Uterus (tissue), 2 donors: Measurements from ENCODE around the gene SPTAN1.
"Not testable (repeated sequence)": the region's sequence is repeated elsewhere in the genome, so short reads cannot be mapped to it uniquely, and the experiment has no call there.

ENCODE experiments used
- POLR2A ChIP-seq, 2 donors: fragments of 450-650 bp; IDR thresholded peaks; one replicate each; pipeline ENCODE4 v1.6.1; 2016; ENCODE audit warnings: antibody characterized with exemption in 2 of 2, mild to moderate bottlenecking in 1 of 2, moderate library complexity in 1 of 2
- TF ChIP-seq, protein P1 (sequence below), 4 experiments: fragments of 200-600 bp in 2 of 4; fragments of 450-650 bp in 2 of 4; sonication (generic) in 2 of 4; IDR thresholded peaks; one replicate each; pipeline ENCODE4 v1.5.1; 2016 to 2019; ENCODE audit warnings: antibody characterized with exemption in 4 of 4, mild to moderate bottlenecking in 2 of 4, moderate library complexity in 1 of 4

DNA sequence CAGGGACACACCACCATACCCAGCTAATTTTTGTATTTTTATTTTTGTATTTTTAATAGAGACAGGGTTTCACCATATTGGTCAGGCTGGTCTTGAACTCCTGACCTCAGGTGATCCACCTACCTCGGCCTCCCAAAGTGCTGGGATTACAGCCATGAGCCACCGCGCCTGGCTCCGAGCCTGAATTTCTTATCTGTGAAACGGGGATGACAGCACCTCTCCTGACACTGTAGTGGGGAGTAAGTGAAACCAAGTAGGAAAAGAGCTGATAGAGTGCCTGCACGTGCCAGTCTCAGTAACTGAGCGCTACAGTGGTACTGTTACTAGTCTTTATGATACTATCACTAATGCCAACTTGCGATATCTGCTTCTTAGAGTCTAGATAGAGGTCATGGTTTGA lies 32.8 kb downstream of the SPTAN1 start:
- TF ChIP-seq, protein P1, sequence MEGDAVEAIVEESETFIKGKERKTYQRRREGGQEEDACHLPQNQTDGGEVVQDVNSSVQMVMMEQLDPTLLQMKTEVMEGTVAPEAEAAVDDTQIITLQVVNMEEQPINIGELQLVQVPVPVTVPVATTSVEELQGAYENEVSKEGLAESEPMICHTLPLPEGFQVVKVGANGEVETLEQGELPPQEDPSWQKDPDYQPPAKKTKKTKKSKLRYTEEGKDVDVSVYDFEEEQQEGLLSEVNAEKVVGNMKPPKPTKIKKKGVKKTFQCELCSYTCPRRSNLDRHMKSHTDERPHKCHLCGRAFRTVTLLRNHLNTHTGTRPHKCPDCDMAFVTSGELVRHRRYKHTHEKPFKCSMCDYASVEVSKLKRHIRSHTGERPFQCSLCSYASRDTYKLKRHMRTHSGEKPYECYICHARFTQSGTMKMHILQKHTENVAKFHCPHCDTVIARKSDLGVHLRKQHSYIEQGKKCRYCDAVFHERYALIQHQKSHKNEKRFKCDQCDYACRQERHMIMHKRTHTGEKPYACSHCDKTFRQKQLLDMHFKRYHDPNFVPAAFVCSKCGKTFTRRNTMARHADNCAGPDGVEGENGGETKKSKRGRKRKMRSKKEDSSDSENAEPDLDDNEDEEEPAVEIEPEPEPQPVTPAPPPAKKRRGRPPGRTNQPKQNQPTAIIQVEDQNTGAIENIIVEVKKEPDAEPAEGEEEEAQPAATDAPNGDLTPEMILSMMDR (IDR thresholded peaks at IDR 0.05): not testable (repeated sequence)
- not testable (repeated sequence) for TF ChIP-seq POLR2A (IDR thresholded peaks at IDR 0.05)
